Neuron (in vitro differentiated cells): ENCODE measurements around the gene APOBR.
"Not testable (repeated sequence)": the region's sequence is repeated elsewhere in the genome, so short reads cannot be mapped to it uniquely, and the experiment has no call there.

Experiments
- H2AFZ ChIP-seq: one replicate; pipeline ENCODE4 v1.6.1; 2013; ENCODE audit warnings: low read depth, mild to moderate bottlenecking, inconsistent platforms, low read length, moderate library complexity
- H3K27me3 ChIP-seq: one replicate; pipeline ENCODE4 v1.6.1; 2013; ENCODE audit warnings: low read length; ENCODE audit not compliant: insufficient read depth
- H3K36me3 ChIP-seq: one replicate; pipeline ENCODE4 v1.6.1; 2013; ENCODE audit warnings: low read length; ENCODE audit not compliant: insufficient read depth
- H3K4me1 ChIP-seq: one replicate; pipeline ENCODE4 v1.6.1; 2013; ENCODE audit warnings: low read length; ENCODE audit not compliant: insufficient read depth
- H3K4me3 ChIP-seq: 2 replicates; pipeline ENCODE4 v1.5.1; 2013; ENCODE audit warnings: mild to moderate bottlenecking, low read length, moderate library complexity
- H3K9me3 ChIP-seq: one replicate; pipeline ENCODE4 v1.6.1; 2013; ENCODE audit warnings: low read length

The APOBR gene

DNA sequence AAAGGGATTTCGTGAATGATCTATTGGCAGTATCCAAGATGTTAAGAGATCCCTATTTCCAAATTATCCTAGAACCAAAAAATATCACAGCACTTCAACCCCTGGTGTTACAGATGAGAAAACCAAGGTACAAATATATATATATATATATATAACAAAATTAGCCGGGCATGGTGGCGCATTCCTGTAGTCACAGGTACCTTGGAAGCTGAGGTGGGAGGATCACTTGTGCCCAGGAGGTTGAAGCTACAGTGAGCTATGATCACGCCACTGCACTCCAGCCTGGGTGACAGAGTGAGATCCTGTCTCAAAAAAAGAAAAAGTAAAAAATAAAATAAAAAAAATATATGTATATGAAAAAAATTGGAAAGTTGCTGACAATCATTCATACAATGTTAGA is 1.9 kb upstream of the APOBR start:
- Histone ChIP-seq H2AFZ (peak overlapping the region; percentile 95), H3K27me3 (peaks cover 11% of the 10 kb centered on the region), H3K4me3 (peak overlapping the region; percentile 96), H3K9me3 (no peaks in the 10 kb centered on the region), H3K36me3 (peaks cover 11% of the 10 kb centered on the region), H3K4me1 (peaks cover 3% of the 10 kb centered on the region)

DNA sequence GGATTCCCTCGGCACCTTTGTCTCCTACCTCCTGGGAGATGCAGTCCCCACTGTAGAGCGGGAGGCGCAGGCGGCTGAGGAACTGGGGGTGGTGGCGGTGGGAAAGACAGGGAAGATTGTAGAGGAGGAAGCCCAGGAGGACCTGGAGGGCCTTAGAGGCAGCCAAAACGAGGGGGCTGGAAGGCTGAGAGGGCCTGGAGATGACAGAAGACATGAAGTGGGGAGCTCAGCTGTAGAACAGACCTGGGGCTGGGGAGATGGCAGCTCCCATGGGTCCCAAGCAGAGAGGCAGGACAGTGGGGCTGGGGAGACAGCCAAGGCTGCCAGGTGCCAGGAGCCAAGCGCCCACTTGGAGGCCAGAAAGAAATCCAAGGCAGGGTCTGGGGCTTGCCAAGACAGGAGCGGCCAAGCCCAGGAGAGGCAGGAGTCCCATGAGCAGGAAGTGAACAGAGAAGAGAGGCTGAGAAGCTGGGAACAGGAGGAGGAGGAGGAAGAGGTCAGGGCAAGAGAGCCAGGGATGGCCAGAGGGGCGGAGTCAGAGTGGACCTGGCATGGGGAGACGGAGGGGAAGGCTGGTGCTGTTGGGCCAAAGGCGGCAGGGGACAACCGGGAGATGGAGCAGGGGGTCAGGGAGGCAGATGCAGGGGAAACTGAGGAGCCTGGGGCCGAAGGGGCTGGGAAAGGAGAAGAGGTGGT is 803 bp downstream of the APOBR start:
- Histone ChIP-seq H3K27me3 (peaks cover 11% of the 10 kb centered on the region), H3K36me3 (no peaks in the 10 kb centered on the region), H2AFZ (no peak overlapping the region), H3K4me1 (peaks cover 3% of the 10 kb centered on the region), H3K9me3 (no peaks in the 10 kb centered on the region), H3K4me3 (no peak overlapping the region)

DNA sequence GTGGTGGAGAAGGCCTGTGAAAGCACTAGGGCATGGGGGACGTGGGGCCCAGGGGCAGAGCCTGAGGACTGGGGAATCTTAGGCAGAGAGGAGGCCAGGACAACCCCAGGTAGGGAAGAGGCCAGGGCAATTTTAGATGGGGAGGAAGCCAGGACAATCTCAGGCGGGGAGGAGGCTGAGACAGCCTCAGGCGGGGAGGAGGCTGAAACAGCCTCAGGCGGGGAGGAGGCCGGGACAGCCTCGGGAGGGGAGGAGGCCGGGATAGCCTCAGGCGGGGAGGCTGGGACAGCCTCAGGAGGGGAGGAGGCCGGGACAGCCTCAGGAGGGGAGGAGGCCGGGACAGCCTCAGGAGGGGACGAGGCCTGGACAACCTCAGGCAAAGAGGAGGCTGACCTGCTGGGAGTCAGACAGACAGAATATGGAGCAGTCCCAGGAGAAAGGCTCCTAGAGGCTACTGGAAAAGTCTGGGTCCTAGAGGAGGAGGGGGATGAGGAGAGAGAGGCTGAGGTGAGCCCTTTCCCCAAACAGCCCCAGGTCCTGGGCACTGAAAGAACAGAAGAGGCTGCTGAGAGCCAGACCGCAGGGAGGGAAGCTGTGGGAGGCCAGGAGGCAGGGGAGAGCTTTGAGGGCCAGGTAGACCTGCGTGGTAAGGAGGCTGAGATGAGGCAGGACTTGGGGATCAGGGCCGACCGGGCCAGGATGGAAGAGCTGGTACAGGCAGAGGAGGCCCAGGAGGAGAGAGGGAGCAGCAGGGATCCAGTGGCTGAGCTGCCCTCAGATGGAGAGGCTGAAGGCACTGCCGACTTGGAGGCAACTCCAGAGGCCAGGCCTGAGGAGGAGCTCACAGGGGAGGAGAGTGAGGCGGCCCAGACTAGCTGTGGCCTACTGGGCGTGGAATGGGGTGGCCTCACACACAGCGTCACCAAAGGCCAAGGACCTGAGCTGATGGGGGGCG is 1.6 kb downstream of the APOBR start:
- Histone ChIP-seq H3K4me3 (no peak overlapping the region), H3K36me3 (no peaks in the 10 kb centered on the region), H3K27me3 (peaks cover 11% of the 10 kb centered on the region), H2AFZ (no peak overlapping the region), H3K9me3 (no peaks in the 10 kb centered on the region), H3K4me1 (peaks cover 1% of the 10 kb centered on the region)

DNA sequence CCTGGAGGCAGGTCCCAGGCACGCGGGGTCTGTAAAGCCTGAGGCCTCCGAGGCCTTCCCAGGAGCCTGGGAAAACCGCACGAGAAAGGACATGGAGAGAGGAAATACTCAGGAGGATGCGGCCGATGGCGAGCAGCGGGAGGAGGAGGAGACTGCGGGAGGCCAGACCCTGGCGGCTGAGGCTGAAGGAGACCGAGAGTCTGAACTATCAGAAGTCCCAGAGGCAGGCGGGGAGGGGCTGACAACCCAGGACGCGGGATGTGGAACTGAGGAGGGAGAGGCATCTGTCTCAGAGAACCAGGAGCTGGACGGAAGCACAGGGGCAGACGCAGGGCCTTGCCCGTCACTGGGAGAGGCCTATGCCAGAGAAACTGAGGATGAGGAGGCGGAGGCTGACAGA is 2.4 kb downstream of the APOBR start:
- Histone ChIP-seq H3K4me1 (no peaks in the 10 kb centered on the region), H3K9me3 (no peaks in the 10 kb centered on the region), H3K27me3 (peaks cover 11% of the 10 kb centered on the region), H3K36me3 (no peaks in the 10 kb centered on the region), H3K4me3 (no peak overlapping the region), H2AFZ (no peak overlapping the region)

DNA sequence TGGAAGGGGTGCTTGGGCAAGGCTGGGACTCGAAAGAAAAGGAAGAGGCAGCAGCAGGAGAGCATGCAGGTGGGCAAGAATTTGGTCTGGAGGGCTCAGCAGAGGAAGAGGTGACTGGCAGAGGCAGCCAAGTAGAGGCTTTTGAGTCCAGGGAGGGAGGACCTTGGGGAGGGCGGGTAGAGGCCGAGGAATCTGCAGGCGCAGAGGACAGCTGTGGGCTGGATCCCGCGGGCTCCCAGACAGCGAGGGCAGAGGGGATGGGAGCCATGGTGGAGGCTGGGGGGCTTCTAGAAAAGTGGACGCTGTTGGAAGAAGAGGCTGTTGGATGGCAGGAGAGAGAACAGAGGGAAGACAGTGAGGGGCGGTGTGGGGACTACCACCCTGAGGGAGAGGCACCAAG is 2.9 kb downstream of the APOBR start:
- H2AFZ ChIP-seq = no peak overlapping the region
- H3K36me3 ChIP-seq = no peaks in the 10 kb centered on the region
- no peaks in the 10 kb centered on the region for H3K4me1 ChIP-seq
- H3K9me3 ChIP-seq = no peaks in the 10 kb centered on the region
- no peak overlapping the region for H3K4me3 ChIP-seq
- H3K27me3 ChIP-seq = peaks cover 11% of the 10 kb centered on the region

DNA sequence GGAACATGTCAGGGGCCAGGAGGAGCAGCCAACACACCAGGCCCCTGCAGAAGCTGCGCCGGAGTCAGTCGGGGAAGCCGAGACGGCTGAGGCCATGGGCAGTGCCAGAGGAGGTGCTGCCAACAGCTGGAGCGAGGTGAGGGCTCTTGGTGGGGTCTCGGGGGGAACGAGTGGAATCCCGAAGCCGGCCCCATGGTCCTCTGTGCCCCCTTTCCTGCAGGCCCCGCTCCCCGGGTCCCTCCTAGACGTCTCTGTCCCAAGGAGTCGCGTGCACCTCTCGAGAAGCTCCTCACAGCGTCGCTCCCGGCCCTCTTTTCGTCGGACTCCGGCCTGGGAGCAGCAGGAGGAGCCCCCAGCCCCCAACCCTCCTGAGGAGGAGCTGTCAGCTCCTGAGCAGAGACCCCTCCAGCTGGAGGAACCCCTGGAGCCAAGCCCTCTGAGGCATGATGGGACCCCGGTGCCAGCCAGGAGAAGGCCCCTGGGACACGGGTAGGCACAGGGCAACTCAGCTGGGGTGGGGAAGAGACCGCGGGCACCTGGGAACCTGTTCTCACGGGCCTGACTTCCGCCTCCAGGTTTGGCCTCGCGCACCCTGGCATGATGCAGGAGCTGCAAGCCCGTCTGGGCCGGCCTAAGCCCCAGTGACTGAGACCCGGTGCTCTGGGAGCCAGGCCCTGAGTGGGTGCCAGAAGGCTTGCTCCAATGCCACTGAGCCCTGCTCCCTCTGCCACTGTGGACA is 3.6 kb downstream of the APOBR start:
- no peak overlapping the region for H2AFZ ChIP-seq
- no peaks in the 10 kb centered on the region for H3K4me1 ChIP-seq
- no peak overlapping the region for H3K4me3 ChIP-seq
- H3K27me3 ChIP-seq = peaks cover 11% of the 10 kb centered on the region
- no peaks in the 10 kb centered on the region for H3K9me3 ChIP-seq
- H3K36me3 ChIP-seq = no peaks in the 10 kb centered on the region

DNA sequence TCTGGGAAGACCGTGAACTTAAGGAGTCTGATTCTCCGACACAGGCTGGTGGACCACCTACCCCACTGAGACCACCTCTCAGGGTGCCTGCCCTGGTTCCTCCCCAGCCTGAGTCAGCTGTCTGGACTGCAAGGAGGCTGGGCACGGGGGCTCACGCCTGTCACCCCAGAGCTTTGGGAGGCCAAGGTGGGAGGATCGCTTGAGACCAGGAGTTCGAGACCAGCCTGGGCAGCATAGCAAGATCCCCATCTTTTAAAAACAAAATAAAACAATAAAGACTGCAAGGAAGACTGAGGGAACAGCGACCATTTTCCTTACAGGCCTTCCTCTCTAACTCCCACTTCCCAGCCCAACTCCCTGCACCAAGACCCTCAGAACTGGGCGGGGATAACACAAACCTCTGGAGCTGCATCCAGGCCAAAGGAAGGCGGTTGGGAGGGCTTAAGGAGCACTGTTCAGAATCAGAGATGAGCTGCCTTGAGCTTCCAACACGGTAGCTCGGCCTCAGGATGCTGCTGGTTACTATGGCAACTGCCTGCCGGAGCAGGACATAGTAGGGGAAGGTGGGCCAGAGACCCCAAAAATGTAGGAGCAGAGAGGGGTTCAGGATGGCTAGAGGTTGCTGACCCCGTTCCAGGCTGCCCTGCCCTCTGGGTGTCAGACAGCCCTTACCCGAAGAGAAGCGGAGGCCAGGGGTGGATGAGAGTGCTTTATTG is 4.4 kb downstream of the APOBR start:
- Histone ChIP-seq H3K36me3 (no peaks in the 10 kb centered on the region), H3K4me3 (no peak overlapping the region), H3K9me3 (no peaks in the 10 kb centered on the region), H3K4me1 (no peaks in the 10 kb centered on the region), H3K27me3 (peaks cover 11% of the 10 kb centered on the region), H2AFZ (no peak overlapping the region)

DNA sequence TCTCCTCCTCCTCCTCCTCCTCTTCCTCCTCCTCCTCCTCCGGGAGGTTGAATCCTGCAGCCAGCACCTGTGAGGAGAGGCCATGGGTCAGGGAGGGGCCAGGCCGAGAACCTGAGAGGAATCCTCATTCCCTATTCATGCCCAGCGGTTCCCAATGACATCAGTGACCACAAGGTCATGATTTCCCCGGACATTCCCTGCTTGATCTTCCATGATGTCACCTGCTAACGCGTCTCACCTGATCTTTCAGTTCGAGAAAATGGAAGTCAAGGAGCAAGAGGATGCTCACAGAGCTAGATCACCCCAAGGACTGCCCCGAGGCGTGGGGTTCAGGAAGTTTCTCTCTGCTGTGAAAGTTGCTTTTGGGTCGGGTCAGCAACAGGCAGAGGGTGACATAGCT is 5.4 kb downstream of the APOBR start:
- no peak overlapping the region for H3K4me3 ChIP-seq

DNA sequence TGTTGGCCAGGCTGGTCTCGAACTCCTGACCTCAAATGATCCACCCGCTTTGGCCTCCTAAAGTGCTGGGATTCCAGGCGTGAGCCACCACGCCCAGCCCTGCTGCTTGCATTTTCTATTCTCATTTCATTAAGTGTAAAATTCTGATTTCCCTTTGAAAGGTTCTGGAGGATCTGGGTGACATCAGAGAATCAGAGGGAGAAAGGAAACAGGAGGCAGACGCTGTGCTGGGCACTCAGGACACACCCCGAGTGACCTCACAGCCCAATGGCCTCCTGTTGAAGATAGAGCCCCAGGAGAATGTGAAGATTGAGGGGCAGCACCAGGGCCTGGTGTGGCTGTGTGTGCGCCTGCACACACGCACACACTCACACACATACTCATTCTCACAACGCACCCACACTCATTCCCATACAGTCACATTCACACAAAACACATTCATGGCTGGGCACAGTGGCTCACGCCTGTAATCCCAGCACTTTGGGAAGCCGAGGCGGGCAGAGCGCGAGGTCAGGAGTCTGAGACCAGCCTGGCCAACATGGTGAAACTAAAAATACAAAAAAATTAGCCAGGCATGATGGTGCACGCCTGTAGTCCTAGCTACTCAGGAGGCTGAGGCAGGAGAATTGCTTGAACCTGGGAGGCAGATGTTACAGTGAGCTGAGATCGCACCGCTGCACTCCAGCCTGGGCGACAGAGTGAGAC is 6.2 kb downstream of the APOBR start:
- H3K4me3 ChIP-seq = not testable (repeated sequence)

More for the DNA sequence above, 5.4 kb downstream of the APOBR start:
- Histone ChIP-seq H3K9me3 (no peaks in the 10 kb centered on the region), H2AFZ (no peak overlapping the region), H3K36me3 (no peaks in the 10 kb centered on the region), H3K27me3 (peaks cover 11% of the 10 kb centered on the region), H3K4me1 (no peaks in the 10 kb centered on the region)

DNA sequence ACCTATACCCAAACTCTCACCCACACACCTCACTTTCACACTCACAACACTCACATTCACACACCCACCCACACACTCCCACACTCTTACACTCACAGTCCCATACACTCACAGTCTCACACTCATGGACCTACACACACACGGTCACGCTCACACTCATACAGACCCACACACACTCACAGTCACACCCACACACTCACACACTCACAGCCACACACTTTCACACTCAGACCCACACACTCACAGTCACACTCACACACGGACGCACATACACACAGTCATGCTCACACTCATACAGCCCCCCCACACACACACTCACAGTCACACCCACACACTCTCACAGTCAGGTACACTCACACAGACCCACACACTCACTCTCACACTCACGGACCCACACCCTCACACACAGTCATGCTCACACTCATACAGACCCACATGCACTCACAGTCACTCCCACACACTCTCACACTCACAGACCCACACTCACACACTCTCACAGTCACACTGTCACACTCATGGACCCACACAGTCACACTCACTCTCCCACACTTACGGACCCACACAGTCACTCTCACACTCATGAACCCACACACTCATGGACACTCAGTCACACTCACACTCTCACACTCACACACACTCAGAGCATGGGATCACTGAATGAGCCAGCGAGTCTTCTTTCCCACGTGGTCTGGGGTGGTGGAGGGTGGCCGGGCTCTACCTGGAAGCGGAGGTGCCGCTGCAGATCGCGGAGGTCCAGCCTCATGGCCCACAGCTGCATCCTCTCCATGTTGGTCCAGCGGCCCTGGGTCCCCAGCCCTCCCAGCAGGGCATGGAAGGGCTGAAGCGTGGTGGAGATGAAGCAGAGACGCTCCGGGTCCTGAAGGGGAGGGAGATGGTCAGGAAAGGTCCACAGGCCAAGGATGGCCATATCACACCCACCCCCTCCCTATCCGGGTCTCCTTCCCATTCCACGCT is 7.1 kb downstream of the APOBR start:
- H3K27me3 ChIP-seq = peaks cover 5% of the 10 kb centered on the region
- no peaks in the 10 kb centered on the region for H3K36me3 ChIP-seq
- H2AFZ ChIP-seq = no peak overlapping the region
- no peaks in the 10 kb centered on the region for H3K4me1 ChIP-seq
- no peak overlapping the region for H3K4me3 ChIP-seq
- no peaks in the 10 kb centered on the region for H3K9me3 ChIP-seq

More for the DNA sequence above, 6.2 kb downstream of the APOBR start:
- H3K4me1 ChIP-seq, H3K27me3 ChIP-seq, H2AFZ ChIP-seq, H3K9me3 ChIP-seq, H3K36me3 ChIP-seq: not testable (repeated sequence)

DNA sequence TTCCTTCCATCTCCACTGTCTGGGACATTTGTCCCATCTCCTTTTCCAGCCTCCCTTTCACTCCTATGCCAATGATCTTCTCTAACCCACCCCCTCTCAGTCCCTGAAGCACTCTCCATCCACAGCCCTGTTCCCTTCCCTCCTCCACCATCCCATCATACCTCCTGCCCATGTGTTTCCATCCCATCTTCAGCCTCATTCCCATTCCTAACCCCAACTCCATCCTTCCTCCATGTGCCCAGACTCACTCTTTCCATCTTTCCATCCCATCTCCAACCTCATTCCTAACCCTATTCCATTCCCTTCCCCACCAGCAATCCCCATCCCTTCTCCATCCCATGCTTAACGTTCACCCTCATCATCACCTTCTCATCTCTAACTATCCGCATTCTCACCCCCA is 7.8 kb downstream of the APOBR start:
- Histone ChIP-seq H3K36me3 (no peaks in the 10 kb centered on the region), H3K4me1 (no peaks in the 10 kb centered on the region), H2AFZ (no peak overlapping the region), H3K27me3 (peaks cover 2% of the 10 kb centered on the region), H3K9me3 (no peaks in the 10 kb centered on the region), H3K4me3 (no peak overlapping the region)
